Fibroblast of pulmonary artery (primary cell): ENCODE measurements around the gene PTDSS2.

Experiments used
- DNase-seq: peaks from one replicate; pipeline ENCODE4 v3.0.0-alpha.2; 2010; ENCODE audit warnings: low read depth
- H3K4me3 ChIP-seq: replicated peaks from 2 replicates; pipeline ENCODE4 v1.5.1; 2011; ENCODE audit warnings: low read depth, mild to moderate bottlenecking, control low read depth, low read length, moderate library complexity
- TF ChIP-seq, protein P1 (sequence below): IDR thresholded peaks from 2 replicates; pipeline ENCODE4 v1.5.1; 2011; ENCODE audit warnings: mild to moderate bottlenecking, control low read depth, low read length, inconsistent platforms; ENCODE audit errors: missing control alignments

PTDSS2 gene

GRCh38 chr11:518463-519202 is 68.6 kb downstream of the PTDSS2 start:
- peak overlapping the region; percentile 32 for H3K4me3 ChIP-seq
- TF ChIP-seq, protein P1, sequence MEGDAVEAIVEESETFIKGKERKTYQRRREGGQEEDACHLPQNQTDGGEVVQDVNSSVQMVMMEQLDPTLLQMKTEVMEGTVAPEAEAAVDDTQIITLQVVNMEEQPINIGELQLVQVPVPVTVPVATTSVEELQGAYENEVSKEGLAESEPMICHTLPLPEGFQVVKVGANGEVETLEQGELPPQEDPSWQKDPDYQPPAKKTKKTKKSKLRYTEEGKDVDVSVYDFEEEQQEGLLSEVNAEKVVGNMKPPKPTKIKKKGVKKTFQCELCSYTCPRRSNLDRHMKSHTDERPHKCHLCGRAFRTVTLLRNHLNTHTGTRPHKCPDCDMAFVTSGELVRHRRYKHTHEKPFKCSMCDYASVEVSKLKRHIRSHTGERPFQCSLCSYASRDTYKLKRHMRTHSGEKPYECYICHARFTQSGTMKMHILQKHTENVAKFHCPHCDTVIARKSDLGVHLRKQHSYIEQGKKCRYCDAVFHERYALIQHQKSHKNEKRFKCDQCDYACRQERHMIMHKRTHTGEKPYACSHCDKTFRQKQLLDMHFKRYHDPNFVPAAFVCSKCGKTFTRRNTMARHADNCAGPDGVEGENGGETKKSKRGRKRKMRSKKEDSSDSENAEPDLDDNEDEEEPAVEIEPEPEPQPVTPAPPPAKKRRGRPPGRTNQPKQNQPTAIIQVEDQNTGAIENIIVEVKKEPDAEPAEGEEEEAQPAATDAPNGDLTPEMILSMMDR: peak; percentile 30
- peak; percentile 94 for DNase-seq

DNA sequence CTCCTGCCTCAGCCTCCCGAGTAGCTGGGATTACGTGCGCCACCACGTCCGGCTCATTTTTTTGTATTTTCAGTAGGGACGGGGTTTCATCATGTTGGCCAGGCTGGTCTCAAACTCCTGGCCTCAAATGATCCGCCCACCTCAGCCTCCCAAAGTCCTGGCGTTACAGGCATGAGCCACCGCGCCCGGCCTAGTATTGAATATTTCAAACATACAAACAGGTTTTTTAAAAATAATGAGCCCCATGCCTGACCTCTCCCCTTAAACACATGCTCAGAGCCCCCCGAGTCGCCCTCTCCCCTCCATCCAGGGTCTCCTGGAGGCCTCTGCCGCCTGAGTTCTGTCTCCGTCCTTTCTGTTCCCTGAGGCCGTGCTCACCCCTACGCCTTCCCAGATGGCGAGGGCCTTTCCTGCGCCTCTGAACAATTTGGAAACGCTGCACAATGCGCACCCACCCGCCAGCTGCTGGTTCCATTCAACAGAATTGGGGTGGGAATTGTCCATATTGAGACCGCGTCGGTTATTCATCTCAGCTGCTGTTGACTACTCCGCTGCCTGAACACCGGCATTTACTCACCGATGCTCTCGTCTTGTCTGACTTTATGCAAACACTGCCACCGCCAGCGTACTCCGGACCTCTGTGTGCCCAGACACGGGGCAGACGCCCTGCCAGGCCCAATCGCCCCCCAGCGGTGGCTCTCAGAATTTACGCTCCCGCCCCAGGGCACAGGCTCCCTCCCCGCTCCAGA is 70.5 kb downstream of the PTDSS2 start:
- no peak overlapping the region for H3K4me3 ChIP-seq
- no peak for DNase-seq
- TF ChIP-seq, protein P1: no peak

GRCh38 chr11:521177-521688 is 71.2 kb downstream of the PTDSS2 start:
- no peak overlapping the region for H3K4me3 ChIP-seq
- DNase-seq: no peak
- TF ChIP-seq, protein P1: no peak

GRCh38 chr11:526192-526591 is 76.1 kb downstream of the PTDSS2 start:
- no peak overlapping the region for H3K4me3 ChIP-seq
- TF ChIP-seq, protein P1: no peak
- no peak for DNase-seq

DNA sequence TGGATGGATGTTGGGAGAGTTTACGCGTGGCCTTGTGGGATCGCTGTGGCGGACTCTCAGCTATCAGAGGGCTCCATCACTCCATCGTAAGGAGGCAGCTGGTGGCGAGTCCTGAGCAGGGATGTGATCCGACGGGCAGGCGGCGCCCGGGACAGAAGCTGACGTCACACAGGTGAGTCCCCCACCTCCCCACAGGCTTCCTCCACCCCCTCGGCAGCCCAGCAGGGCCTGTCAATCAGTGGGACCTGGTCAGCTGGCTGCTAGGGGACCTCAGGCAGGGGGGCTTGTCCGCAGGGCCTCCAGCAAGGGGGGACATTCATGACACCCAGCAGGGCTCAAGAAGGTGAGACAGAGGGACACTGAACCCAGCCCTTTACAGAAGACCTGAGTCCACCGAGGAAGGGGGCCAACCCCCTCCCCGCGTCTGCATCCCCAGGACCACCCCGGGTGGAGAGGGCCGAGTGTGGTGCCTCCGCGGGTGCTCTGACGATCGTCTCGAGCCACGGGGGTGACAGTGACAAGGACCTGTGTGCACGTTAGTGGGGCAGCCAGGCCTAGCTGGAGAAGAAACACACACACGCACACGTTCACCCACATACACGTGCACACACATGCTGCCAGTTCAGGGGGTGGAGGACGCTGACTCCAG is 78.2 kb downstream of the PTDSS2 start:
- DNase-seq: no peak
- H3K4me3 ChIP-seq: no peak overlapping the region
- TF ChIP-seq, protein P1: no peak

- TF ChIP-seq, protein P1: no peak
- no peak for DNase-seq
- H3K4me3 ChIP-seq: no peak overlapping the region
Measured at GRCh38 chr11:528815-529727, 79.0 kb downstream of the PTDSS2 start.
